ENCODE results near the gene GLI3.

- TF ChIP-seq SIN3A (IDR thresholded peaks at IDR 0.05; ENCODE audit: borderline replicate concordance, insufficient read depth, low read length) = no peak
- TF ChIP-seq POLR2AphosphoS5 (IDR thresholded peaks at IDR 0.05; ENCODE audit: low read depth, low read length) = no peak
- no peak for TF ChIP-seq FOXP2 (optimal IDR thresholded peaks at IDR 0.05; ENCODE audit: borderline replicate concordance, extremely low read depth, extremely low read length, insufficient read depth)
- no peak for TF ChIP-seq TAF1 (IDR thresholded peaks at IDR 0.05; ENCODE audit: borderline replicate concordance, insufficient read depth, low read length)
These were observed 588 bp downstream of the GLI3 start for GRCh38 chr7:42236266-42236975.
